DOHH2 (cell line): ENCODE data around the gene KRTAP12-3.
"Not testable (repeated sequence)": the region's sequence is repeated elsewhere in the genome, so short reads cannot be mapped to it uniquely, and the experiment has no call there.

Experiments
- H3F3A ChIP-seq: fragments of 200-600 bp; sonication (generic), shearing (Covaris generic); 2 replicates; pipeline ENCODE4 v1.6.0; 2016; ENCODE audit warnings: antibody characterized with exemption, mild to moderate bottlenecking; ENCODE audit not compliant: control insufficient read depth, insufficient read depth
- H3K27ac ChIP-seq: fragments of 200-600 bp; sonication (generic); 2 replicates; pipeline ENCODE4 v1.5.1; 2014; ENCODE audit warnings: low read depth, mild to moderate bottlenecking, low read length, moderate library complexity
- H3K27me3 ChIP-seq: fragments of 200-600 bp; sonication (generic); 2 replicates; pipeline ENCODE4 v1.6.1; 2014; ENCODE audit warnings: mild to moderate bottlenecking, low read length, mixed read lengths; ENCODE audit not compliant: control insufficient read depth
- H3K36me3 ChIP-seq: fragments of 200-600 bp; sonication (generic); 2 replicates; pipeline ENCODE4 v1.6.1; 2014; ENCODE audit warnings: mild to moderate bottlenecking, low read length, moderate library complexity, mixed read lengths; ENCODE audit not compliant: control insufficient read depth
- H3K4me1 ChIP-seq: fragments of 200-600 bp; sonication (generic); 2 replicates; pipeline ENCODE4 v1.6.1; 2014; ENCODE audit warnings: mild to moderate bottlenecking, low read length, mixed read lengths; ENCODE audit not compliant: control insufficient read depth
- H3K4me2 ChIP-seq: fragments of 200-600 bp; sonication (generic); 2 replicates; pipeline ENCODE4 v1.6.0; 2014; ENCODE audit warnings: mild to moderate bottlenecking, low read length, moderate library complexity
- H3K4me3 ChIP-seq: fragments of 200-600 bp; sonication (generic); 2 replicates; pipeline ENCODE4 v1.5.1; 2014; ENCODE audit warnings: mild to moderate bottlenecking, low read length, mixed read lengths
- H3K79me2 ChIP-seq: fragments of 200-600 bp; sonication (generic); 2 replicates; pipeline ENCODE4 v1.6.1; 2014; ENCODE audit warnings: mild to moderate bottlenecking, low read length, mixed read lengths; ENCODE audit not compliant: control insufficient read depth
- H3K9me2 ChIP-seq: fragments of 200-600 bp; sonication (generic); replicated peaks from 2 replicates; pipeline ENCODE4 v1.6.1; 2014; ENCODE audit warnings: mild to moderate bottlenecking, low read length, mixed read lengths; ENCODE audit not compliant: control insufficient read depth
- H3K9me3 ChIP-seq: fragments of 200-600 bp; sonication (generic); 2 replicates; pipeline ENCODE4 v1.6.1; 2014; ENCODE audit warnings: antibody characterized with exemption, low read length, mixed read lengths; ENCODE audit not compliant: control insufficient read depth, insufficient read depth
- H4K20me1 ChIP-seq: fragments of 200-600 bp; sonication (generic); 2 replicates; pipeline ENCODE4 v1.6.0; 2014; ENCODE audit warnings: low read depth, mild to moderate bottlenecking, antibody characterized with exemption, low read length, moderate library complexity; ENCODE audit not compliant: control insufficient read depth, insufficient read depth
- CTCF ChIP-seq: fragments of 200-600 bp; sonication (generic); IDR thresholded peaks from one replicate; pipeline ENCODE4 v1.5.1; 2014; ENCODE audit warnings: antibody characterized with exemption, mild to moderate bottlenecking, low read depth, low read length; ENCODE audit not compliant: poor library complexity, severe bottlenecking
- EZH2phosphoT487 ChIP-seq: fragments of 200-600 bp; sonication (generic); IDR thresholded peaks from 2 replicates; pipeline ENCODE4 v1.6.1; 2017; ENCODE audit warnings: borderline replicate concordance, mild to moderate bottlenecking, antibody characterized with exemption, low read length, moderate library complexity, mixed read lengths

KRTAP12-3 gene

DNA sequence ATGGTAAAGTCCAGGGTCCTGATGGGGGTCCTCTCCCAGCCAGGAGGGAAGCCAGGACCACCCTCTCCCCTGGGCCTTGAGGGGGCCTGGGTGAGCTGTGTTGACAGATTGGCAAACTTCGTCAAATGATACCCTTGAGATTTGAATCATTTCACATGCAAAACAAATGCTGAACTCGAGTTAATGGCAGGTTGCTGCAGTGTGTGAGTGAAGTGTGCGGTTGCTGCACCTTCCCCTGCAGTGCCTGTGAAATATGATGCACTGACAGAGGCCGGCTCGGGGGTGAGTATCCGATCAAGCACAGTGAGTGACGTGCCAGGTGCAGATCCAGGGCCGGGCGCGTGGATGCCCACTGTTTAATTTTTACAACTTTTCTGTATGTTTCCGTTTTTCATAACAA lies 29.9 kb downstream of the KRTAP12-3 start:
- H3K4me3 ChIP-seq: no peak overlapping the region
- H3K27me3 ChIP-seq: peaks cover 3% of the 10 kb centered on the region; the same call in 1 of the 2 replicates
- no peaks in the 10 kb centered on the region for H3K36me3 ChIP-seq
- no peak overlapping the region for H3K27ac ChIP-seq
- no peak overlapping the region for H3K4me2 ChIP-seq
- no peaks in the 10 kb centered on the region for H3K4me1 ChIP-seq
- H3K79me2 ChIP-seq: no peaks in the 10 kb centered on the region
- H3K9me3 ChIP-seq: peaks cover under 1% of the 10 kb centered on the region; the same call in 1 of the 2 replicates
- TF ChIP-seq EZH2phosphoT487 (no peak), CTCF (no peak)
- H3F3A ChIP-seq: no peaks in the 10 kb centered on the region
- H4K20me1 ChIP-seq: no peaks in the 10 kb centered on the region
- no peaks in the 10 kb centered on the region for H3K9me2 ChIP-seq

DNA sequence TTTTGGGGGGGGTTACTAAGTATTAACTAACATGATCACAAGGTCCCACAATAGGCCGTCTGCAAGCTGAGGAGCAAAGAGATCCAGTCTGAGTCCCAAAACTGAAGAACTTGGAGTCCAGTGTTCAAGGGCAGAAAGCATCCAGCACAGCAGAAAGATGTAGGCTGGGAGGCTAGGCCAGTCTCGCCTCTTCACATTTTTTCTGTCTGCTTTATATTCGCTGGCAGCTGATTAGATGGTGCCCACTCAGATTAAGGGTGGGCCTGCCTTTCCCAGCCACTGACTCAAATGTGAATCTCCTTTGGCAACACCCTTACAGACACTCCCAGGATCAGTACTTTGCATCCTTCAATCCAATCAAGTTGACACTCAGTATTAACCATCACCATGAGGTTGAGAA lies 32.0 kb downstream of the KRTAP12-3 start:
- H3K27me3 ChIP-seq, H3F3A ChIP-seq, H3K4me1 ChIP-seq, H3K27ac ChIP-seq, H4K20me1 ChIP-seq, H3K9me2 ChIP-seq, H3K4me2 ChIP-seq, H3K4me3 ChIP-seq, H3K9me3 ChIP-seq, H3K36me3 ChIP-seq, H3K79me2 ChIP-seq: not testable (repeated sequence)

- Histone ChIP-seq H3K27ac (no peak overlapping the region), H3K4me2 (no peak overlapping the region), H3K79me2 (no peaks in the 10 kb centered on the region), H3K4me1 (no peaks in the 10 kb centered on the region), H3K4me3 (no peak overlapping the region), H3F3A (no peaks in the 10 kb centered on the region), H3K36me3 (no peaks in the 10 kb centered on the region), H3K27me3 (no peaks in the 10 kb centered on the region), H4K20me1 (no peaks in the 10 kb centered on the region), H3K9me3 (peaks cover 4% of the 10 kb centered on the region; the same call in 1 of the 2 replicates), H3K9me2 (no peaks in the 10 kb centered on the region)
- no peak for TF ChIP-seq EZH2phosphoT487
- TF ChIP-seq CTCF: no peak
These were observed 34.0 kb downstream of the KRTAP12-3 start for GRCh38 chr21:44691686-44692085.

DNA sequence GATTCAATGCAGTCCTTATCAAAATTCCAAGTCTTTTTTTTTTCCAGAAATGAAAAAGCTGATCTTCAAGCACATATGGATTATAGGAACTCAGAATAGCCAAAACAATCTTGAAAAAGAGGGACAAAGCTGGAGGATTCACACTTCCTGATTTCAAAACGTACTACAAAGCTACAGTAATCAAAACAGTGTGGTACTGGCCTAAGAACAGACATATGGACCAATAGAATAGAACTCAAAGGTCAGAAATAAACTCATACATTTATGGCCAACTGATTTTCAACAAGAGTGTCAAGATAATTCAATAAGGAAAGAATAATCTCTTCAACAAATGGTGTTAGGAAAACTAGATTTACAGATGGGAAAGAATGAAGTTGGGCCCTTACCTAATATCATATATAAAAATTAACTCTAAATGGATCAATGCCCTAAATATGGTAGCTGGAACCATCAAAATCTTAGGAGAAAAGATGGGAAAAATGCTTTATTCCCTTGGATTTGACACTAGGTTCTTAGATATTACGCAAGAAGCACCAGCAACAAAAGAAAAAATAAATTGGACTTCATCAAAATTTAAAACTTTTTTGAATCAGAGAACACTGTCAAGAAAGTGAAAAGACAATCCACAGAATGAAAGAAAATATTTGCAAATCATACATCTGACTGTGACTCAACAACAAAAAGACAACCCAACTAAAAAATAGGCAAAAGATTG lies 35.2 kb downstream of the KRTAP12-3 start:
- no peak overlapping the region for H3K27ac ChIP-seq
- H3K9me3 ChIP-seq: peaks cover 4% of the 10 kb centered on the region; the same call in 1 of the 2 replicates
- no peak overlapping the region for H3K4me2 ChIP-seq
- no peaks in the 10 kb centered on the region for H3K36me3 ChIP-seq
- no peak overlapping the region for H3K4me3 ChIP-seq
- no peaks in the 10 kb centered on the region for H3K4me1 ChIP-seq
- H4K20me1 ChIP-seq: no peaks in the 10 kb centered on the region
- H3K27me3 ChIP-seq: no peaks in the 10 kb centered on the region
- H3F3A ChIP-seq: no peaks in the 10 kb centered on the region
- TF ChIP-seq EZH2phosphoT487: no peak
- no peak for TF ChIP-seq CTCF
- no peaks in the 10 kb centered on the region for H3K79me2 ChIP-seq
- no peaks in the 10 kb centered on the region for H3K9me2 ChIP-seq
